Measurements from ENCODE around the gene CGB1. TPM values are rescaled to one million over a fixed set of nuclear protein-coding genes. Genes with fewer than 3 reads are reported as not detected.

CGB1 gene
- total and polyA plus RNA-seq, 9 of the 15 experiments (the other 6 are each of a cell fraction or from before 2014, with no cell fraction given) = not detected

DNA sequence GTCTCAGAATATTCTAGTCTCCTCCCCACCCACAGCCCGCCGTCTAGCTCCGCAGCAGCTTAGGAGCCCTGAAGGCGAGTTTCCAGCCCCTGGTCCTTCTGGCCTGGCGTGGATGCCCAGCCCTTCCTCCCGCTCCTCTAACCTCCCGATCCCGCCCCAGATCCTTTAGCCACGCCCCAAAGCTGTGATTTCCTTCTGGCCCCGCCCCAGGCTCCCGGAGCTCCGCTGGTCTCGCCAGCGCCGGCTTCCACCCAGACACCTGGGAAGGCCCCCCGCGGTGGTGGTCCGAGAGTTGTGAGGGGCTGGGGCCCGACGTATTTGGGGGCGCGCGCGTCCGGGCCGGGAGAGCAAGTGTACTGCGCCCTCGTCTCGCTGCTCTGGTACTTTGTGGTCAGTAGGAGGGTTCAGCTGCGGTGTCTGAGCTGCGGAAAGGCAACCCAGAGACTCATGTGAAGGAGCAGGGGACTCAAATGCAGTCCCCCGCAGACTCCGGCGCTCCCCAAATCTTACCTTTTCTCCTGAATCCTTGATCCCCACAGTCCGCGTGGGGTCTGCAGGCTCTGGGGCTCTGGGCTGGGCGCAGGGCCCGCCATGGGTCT, 21.0 kb upstream of the CGB1 start, which contains the start of gene CGB7:
CGB7 (minus strand) TSS at position 114 of the 599 bp plus-strand sequence. CDS start 2,374 bp downstream, outside the sequence.
- 4% methylated on average over 31 of the region's 38 CpGs for WGBS (ENCODE audit: insufficient coverage, low coverage, missing lambda C conversion rate)
- no peaks in the 10 kb centered on the region for H3K36me3 ChIP-seq (ENCODE audit: control insufficient read depth, insufficient read depth, low read length)
- H3K9ac ChIP-seq (ENCODE audit: insufficient read depth in 1 of 2, low read depth in 2 of 2, low read length in 2 of 2) = peak within 1 kb of the TSS in 1 of 2 experiments; percentile 91; a peak in 3 of 4 replicates
- FAIRE-seq = no peak
- no peak within 1 kb of the TSS for H3K27ac ChIP-seq (ENCODE audit: extremely low read depth, low read depth, low read length)
- H3K9me3 ChIP-seq (replicated peaks; ENCODE audit: control insufficient read depth, insufficient read depth, low read depth, low read length) = no peaks in the 10 kb centered on the region
- in situ Hi-C loops (cut with MboI) = no loop called here
- no TSS peak for BruUV-seq (replicated peaks)
- H4K20me1 ChIP-seq (replicated peaks; ENCODE audit: control insufficient read depth, insufficient read depth, low read length) = peaks cover 4% of the 10 kb centered on the region; the same call in 1 of the 2 replicates
- CTCF ChIA-PET (ENCODE audit: low intra/inter-chr PET ratio) = no interaction called here
- TF ChIP-seq, protein P1, sequence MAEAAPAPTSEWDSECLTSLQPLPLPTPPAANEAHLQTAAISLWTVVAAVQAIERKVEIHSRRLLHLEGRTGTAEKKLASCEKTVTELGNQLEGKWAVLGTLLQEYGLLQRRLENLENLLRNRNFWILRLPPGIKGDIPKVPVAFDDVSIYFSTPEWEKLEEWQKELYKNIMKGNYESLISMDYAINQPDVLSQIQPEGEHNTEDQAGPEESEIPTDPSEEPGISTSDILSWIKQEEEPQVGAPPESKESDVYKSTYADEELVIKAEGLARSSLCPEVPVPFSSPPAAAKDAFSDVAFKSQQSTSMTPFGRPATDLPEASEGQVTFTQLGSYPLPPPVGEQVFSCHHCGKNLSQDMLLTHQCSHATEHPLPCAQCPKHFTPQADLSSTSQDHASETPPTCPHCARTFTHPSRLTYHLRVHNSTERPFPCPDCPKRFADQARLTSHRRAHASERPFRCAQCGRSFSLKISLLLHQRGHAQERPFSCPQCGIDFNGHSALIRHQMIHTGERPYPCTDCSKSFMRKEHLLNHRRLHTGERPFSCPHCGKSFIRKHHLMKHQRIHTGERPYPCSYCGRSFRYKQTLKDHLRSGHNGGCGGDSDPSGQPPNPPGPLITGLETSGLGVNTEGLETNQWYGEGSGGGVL (CRISPR knock-in tag; IDR thresholded peaks at IDR 0.05) = no peak
- TF ChIP-seq, protein P2, sequence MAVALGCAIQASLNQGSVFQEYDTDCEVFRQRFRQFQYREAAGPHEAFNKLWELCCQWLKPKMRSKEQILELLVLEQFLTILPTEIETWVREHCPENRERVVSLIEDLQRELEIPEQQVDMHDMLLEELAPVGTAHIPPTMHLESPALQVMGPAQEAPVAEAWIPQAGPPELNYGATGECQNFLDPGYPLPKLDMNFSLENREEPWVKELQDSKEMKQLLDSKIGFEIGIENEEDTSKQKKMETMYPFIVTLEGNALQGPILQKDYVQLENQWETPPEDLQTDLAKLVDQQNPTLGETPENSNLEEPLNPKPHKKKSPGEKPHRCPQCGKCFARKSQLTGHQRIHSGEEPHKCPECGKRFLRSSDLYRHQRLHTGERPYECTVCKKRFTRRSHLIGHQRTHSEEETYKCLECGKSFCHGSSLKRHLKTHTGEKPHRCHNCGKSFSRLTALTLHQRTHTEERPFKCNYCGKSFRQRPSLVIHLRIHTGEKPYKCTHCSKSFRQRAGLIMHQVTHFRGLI (CRISPR knock-in tag; IDR thresholded peaks at IDR 0.05) = no peak
- 0 out of 2 replicates have a peak, but pooled peaks have one; percentile 27 for TF ChIP-seq KDM2B (CRISPR knock-in tag; IDR thresholded peaks at IDR 0.05)
- peak in 1 of 2 experiments; percentile 48; a peak in 1 of 4 replicates for TF ChIP-seq KDM1A (IDR thresholded peaks at IDR 0.05)
- TF ChIP-seq PML (IDR thresholded peaks at IDR 0.05; ENCODE audit: low read length) = no peak
- TF ChIP-seq ZNF696 (CRISPR knock-in tag; conservative IDR thresholded peaks at IDR 0.05) = no peak
- no peak for TF ChIP-seq ZZZ3 (IDR thresholded peaks at IDR 0.05)
- 0 out of 2 replicates have a peak, but pooled peaks have one; percentile 32 for TF ChIP-seq SP1 (CRISPR knock-in tag; IDR thresholded peaks at IDR 0.05)
- TF ChIP-seq PCBP1 (IDR thresholded peaks at IDR 0.05; ENCODE audit: low read depth, low read length, poor library complexity, severe bottlenecking) = peak; percentile 10
- TF ChIP-seq TFAP4 (CRISPR knock-in tag; IDR thresholded peaks at IDR 0.05; ENCODE audit: borderline replicate concordance) = peak; percentile 8; the same call in 1 of the 2 replicates
- TF ChIP-seq BDP1 (IDR thresholded peaks at IDR 0.05; ENCODE audit: insufficient read depth, insufficient read length) = no peak
- H3K4me3 ChIP-seq = peak within 1 kb of the TSS; percentile 49
- peak; percentile 53 to 79 (median 68) for DNase-seq (ENCODE audit: extremely low read depth in 1 of 4, low spot score in 3 of 4)
- ATAC-seq = peak; percentile 60
- H3K27me3 ChIP-seq (ENCODE audit: control insufficient read depth in 2 of 2, insufficient read depth in 2 of 2, low read length in 2 of 2) = peaks cover 17 to 58% of the 10 kb centered on the region in 2 experiments; a peak in 3 of 5 replicates
- intact Hi-C loops (cut with micrococcal nuclease) = no loop called here
- no peaks in the 10 kb centered on the region for H3K79me2 ChIP-seq (ENCODE audit: control insufficient read depth, insufficient read depth, low read length)
- H3K4me1 ChIP-seq (replicated peaks in 1 of 2; ENCODE audit: control insufficient read depth in 2 of 2, insufficient read depth in 2 of 2, low read length in 2 of 2) = peaks cover 2 to 34% of the 10 kb centered on the region in 2 experiments; a peak in 3 of 5 replicates
- peak within 1 kb of the TSS; percentile 82 for H3K4me2 ChIP-seq (ENCODE audit: insufficient read depth, low read length)
- POLR2A ChIA-PET = interaction anchor here (0.6 to 1.2 kb wide), 3 partner anchors 10 to 92 kb away, joined by 3 to 5 read pairs (median 4); no protein-coding TSS in a partner anchor
- H3K9me1 ChIP-seq (ENCODE audit: control insufficient read depth, insufficient read depth, low read length) = no peaks in the 10 kb centered on the region
- H2AFZ ChIP-seq (ENCODE audit: low read depth, low read length) = peak within 1 kb of the TSS; percentile 96; the same call in 1 of the 2 replicates

Data from K562 (cell line).